ENCODE measurements around the gene PRKAR1B. TPM values are rescaled to one million over a fixed set of nuclear protein-coding genes. Genes with fewer than 3 reads are reported as not detected.

PRKAR1B gene
- total and polyA plus RNA-seq, 7 donors: 9.5 to 26.6 (median 11.4) TPM

GRCh38 chr7:609365-609764, 117.7 kb downstream of the PRKAR1B start:
- no peak for TF ChIP-seq CTCF (IDR thresholded peaks at IDR 0.05)
- no peak for TF ChIP-seq EP300 (IDR thresholded peaks at IDR 0.05)
- no peak for TF ChIP-seq POLR2A (IDR thresholded peaks at IDR 0.05)
- TF ChIP-seq POLR2AphosphoS5 (IDR thresholded peaks at IDR 0.05): no peak
- H3K27me3 ChIP-seq: no peaks in the 10 kb centered on the region
- H3K9me3 ChIP-seq: no peaks in the 10 kb centered on the region
- H3K27ac ChIP-seq: no peak overlapping the region
- no peak overlapping the region for H3K4me3 ChIP-seq
- peaks cover 0 to 14% (median 6%) of the 10 kb centered on the region in 4 donors for H3K4me1 ChIP-seq
- no peak for DNase-seq
- WGBS, 2 donors: 82 to 91% methylated on average over 7 of the region's 7 CpGs
- intact Hi-C loops (cut with DNase I): no loop called here
- H3K36me3 ChIP-seq: peaks cover 0 to 5% (median 0%) of the 10 kb centered on the region in 4 donors

GRCh38 chr7:608954-609353, 118.1 kb downstream of the PRKAR1B start:
- WGBS, 2 donors: 53 to 88% methylated on average over 8 of the region's 8 CpGs
- no peak for DNase-seq
- Histone ChIP-seq H3K9me3 (no peaks in the 10 kb centered on the region), H3K27me3 (no peaks in the 10 kb centered on the region), H3K27ac (no peak overlapping the region), H3K4me1 (peaks cover 0 to 16% (median 6%) of the 10 kb centered on the region in 4 donors), H3K36me3 (peaks cover 0 to 5% (median 0%) of the 10 kb centered on the region in 4 donors), H3K4me3 (no peak overlapping the region)
- intact Hi-C loops (cut with DNase I): no loop called here
- no peak for TF ChIP-seq CTCF (IDR thresholded peaks at IDR 0.05)
- TF ChIP-seq EP300 (IDR thresholded peaks at IDR 0.05): no peak
- TF ChIP-seq POLR2A (IDR thresholded peaks at IDR 0.05): no peak
- TF ChIP-seq POLR2AphosphoS5 (IDR thresholded peaks at IDR 0.05): no peak

- H3K4me1 ChIP-seq: peaks cover 0 to 18% (median 6%) of the 10 kb centered on the region in 4 donors
- no peak overlapping the region for H3K27ac ChIP-seq
- intact Hi-C loops (cut with DNase I): no loop called here
- no peak for DNase-seq
- H3K9me3 ChIP-seq: no peaks in the 10 kb centered on the region
- H3K36me3 ChIP-seq: peaks cover 0 to 5% (median 0%) of the 10 kb centered on the region in 4 donors
- TF ChIP-seq CTCF (IDR thresholded peaks at IDR 0.05) (no peak), POLR2A (IDR thresholded peaks at IDR 0.05) (no peak), EP300 (IDR thresholded peaks at IDR 0.05) (no peak), POLR2AphosphoS5 (IDR thresholded peaks at IDR 0.05) (no peak)
- H3K4me3 ChIP-seq: no peak overlapping the region
- no peaks in the 10 kb centered on the region for H3K27me3 ChIP-seq
- 53 to 70% methylated on average over 2 of the region's 2 CpGs for WGBS, 2 donors
Measured at GRCh38 chr7:608361-608760, 118.7 kb downstream of the PRKAR1B start.

DNA sequence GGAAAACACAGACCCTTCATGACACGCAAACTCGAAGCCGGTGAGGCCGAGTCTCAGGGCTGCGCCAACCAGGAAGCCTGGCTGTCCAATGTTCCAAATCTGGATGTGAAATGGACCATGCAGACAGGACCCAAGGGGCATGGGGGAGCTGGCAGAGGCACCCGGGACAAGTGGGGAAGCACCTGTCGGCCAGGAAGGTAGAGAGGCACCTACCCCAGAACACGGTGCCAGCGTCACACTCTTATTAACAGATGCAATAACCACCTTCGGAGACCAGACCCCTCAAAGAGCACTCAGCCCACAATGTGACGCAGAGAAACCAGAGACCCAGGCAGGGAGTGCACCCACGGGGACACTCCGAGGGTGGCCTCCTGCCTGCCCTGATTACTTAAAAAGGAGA, 119.1 kb downstream of the PRKAR1B start:
- DNase-seq: no peak
- H3K27me3 ChIP-seq: no peaks in the 10 kb centered on the region
- intact Hi-C loops (cut with DNase I): no loop called here
- H3K4me1 ChIP-seq: peaks cover 0 to 18% (median 6%) of the 10 kb centered on the region in 4 donors
- no peaks in the 10 kb centered on the region for H3K9me3 ChIP-seq
- H3K4me3 ChIP-seq: no peak overlapping the region
- no peak overlapping the region for H3K27ac ChIP-seq
- WGBS, 2 donors: 75 to 93% methylated on average over 13 of the region's 13 CpGs
- peaks cover 0 to 5% (median 0%) of the 10 kb centered on the region in 4 donors for H3K36me3 ChIP-seq
- TF ChIP-seq CTCF (IDR thresholded peaks at IDR 0.05): no peak
- TF ChIP-seq POLR2AphosphoS5 (IDR thresholded peaks at IDR 0.05): no peak
- TF ChIP-seq POLR2A (IDR thresholded peaks at IDR 0.05): no peak
- TF ChIP-seq EP300 (IDR thresholded peaks at IDR 0.05): no peak

Measured in sigmoid colon (tissue), 7 donors.